DMS114 treated with DMSO at 0.1 percent for 48 hours (cell line): ENCODE measurements around the gene LRRC4B.
"Not testable (repeated sequence)": the region's sequence is repeated elsewhere in the genome, so short reads cannot be mapped to it uniquely, and the experiment has no call there.

ENCODE experiments used
- DNase-seq: peaks from one replicate; lab custom pipeline; 2025; ENCODE audit not compliant: unreplicated experiment; lab: John Stamatoyannopoulos, UW

LRRC4B gene

GRCh38 chr19:50567882-50568727 lies at the start of gene LRRC4B:
TSS of gene LRRC4B (minus strand) at chr19:50568435. CDS start at chr19:50548838, 19,597 bp downstream.
- no peak for DNase-seq

- DNase-seq: not testable (repeated sequence)
These were observed 44.5 kb upstream of the LRRC4B start for GRCh38 chr19:50612504-50613404.

- peak; percentile 69 for DNase-seq
These were observed 39.9 kb upstream of the LRRC4B start for GRCh38 chr19:50607874-50608785.

GRCh38 chr19:50607388-50607787 lies 39.2 kb upstream of the LRRC4B start:
- DNase-seq: no peak

- not testable (repeated sequence) for DNase-seq
These were observed 38.0 kb upstream of the LRRC4B start for GRCh38 chr19:50606059-50606836.

- DNase-seq: not testable (repeated sequence)
These were observed 36.2 kb upstream of the LRRC4B start for GRCh38 chr19:50604264-50605073.

GRCh38 chr19:50602935-50603334 lies 34.7 kb upstream of the LRRC4B start:
- DNase-seq: no peak

GRCh38 chr19:50602496-50602895 lies 34.3 kb upstream of the LRRC4B start:
- DNase-seq: no peak

GRCh38 chr19:50602089-50602422 lies 33.8 kb upstream of the LRRC4B start:
- DNase-seq: no peak

- DNase-seq: no peak
These were observed 33.3 kb upstream of the LRRC4B start for GRCh38 chr19:50601407-50602088.

GRCh38 chr19:50599427-50599826 lies 31.2 kb upstream of the LRRC4B start:
- DNase-seq: no peak

GRCh38 chr19:50590191-50590590 lies 22.0 kb upstream of the LRRC4B start:
- no peak for DNase-seq

GRCh38 chr19:50581795-50582660 lies 13.8 kb upstream of the LRRC4B start:
- DNase-seq: not testable (repeated sequence)

- no peak for DNase-seq
These were observed 12.9 kb upstream of the LRRC4B start for GRCh38 chr19:50580970-50581634.

GRCh38 chr19:50580240-50580639 lies 12.0 kb upstream of the LRRC4B start:
- no peak for DNase-seq

GRCh38 chr19:50576769-50577168 lies 8.5 kb upstream of the LRRC4B start:
- DNase-seq: not testable (repeated sequence)
